Transverse colon (tissue), 4 donors: ENCODE data around the gene TRIM14.

Experiments
- CTCF ChIP-seq, 5 experiments: fragments of 200-600 bp in 3 of 5; fragments of 450-650 bp in 2 of 5; sonication (generic) in 3 of 5; IDR thresholded peaks; 1 replicate in 2 of 5; 2 replicates in 3 of 5; pipeline ENCODE4 v1.5.1; 2016 to 2017; ENCODE audit warnings: antibody characterized with exemption in 5 of 5, inconsistent platforms in 3 of 5, mild to moderate bottlenecking in 2 of 5, moderate library complexity in 1 of 5
- EP300 ChIP-seq: sonication (generic); formaldehyde crosslinking; IDR thresholded peaks from one replicate; pipeline ENCODE4 v1.6.1; 2017; ENCODE audit warnings: antibody characterized with exemption, low read depth
- POLR2A ChIP-seq: fragments of 450-650 bp; IDR thresholded peaks from one replicate; pipeline ENCODE4 v1.6.1; 2016; ENCODE audit warnings: antibody characterized with exemption, mild to moderate bottlenecking, moderate library complexity
- POLR2AphosphoS5 ChIP-seq, 3 donors: sonication (generic); formaldehyde crosslinking; IDR thresholded peaks; one replicate each; pipeline ENCODE4 v1.6.1; 2016; ENCODE audit warnings: antibody characterized with exemption in 3 of 3

DNA sequence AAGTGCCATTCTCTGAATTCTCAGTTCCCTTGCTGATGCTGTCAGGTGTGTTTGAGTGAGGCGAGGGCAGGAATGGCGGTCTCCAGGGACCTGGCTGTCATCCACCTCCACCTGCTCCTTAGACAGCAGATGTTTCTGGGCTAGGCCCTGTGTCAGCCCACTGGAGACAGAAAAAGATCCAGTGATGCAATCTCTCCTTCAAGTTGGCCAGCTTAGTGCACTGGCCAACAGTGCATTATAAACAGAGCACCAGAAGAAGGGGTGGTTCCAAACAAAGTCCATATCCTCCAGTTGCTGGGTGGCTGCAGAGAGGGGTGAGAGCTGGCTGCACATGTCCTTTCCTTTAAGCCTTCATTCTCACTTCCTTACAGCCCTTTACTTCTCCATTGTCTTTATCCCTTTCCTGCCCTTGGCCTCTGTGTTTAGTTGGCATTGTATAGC, 35.9 kb downstream of the TRIM14 start:
- TF ChIP-seq CTCF (IDR thresholded peaks at IDR 0.05) (no peak), EP300 (no peak), POLR2A (no peak), POLR2AphosphoS5 (IDR thresholded peaks at IDR 0.05) (no peak)
